Thyroid gland (tissue), 4 donors: Measurements from ENCODE around the gene CARNS1. TPM values are rescaled to one million over a fixed set of nuclear protein-coding genes. Genes with fewer than 3 reads are reported as not detected.

ENCODE experiments used
- DNase-seq, 2 donors: peaks; one replicate each; pipeline ENCODE4 v3.0.0-alpha.2; 2019
- H3K27ac ChIP-seq, 3 donors: fragments of 200-600 bp; sonication (generic); 1 replicate in 2 of 3; 2 replicates in 1 of 3; pipeline ENCODE4 v1.5.1; 2016 to 2019; ENCODE audit warnings: mild to moderate bottlenecking in 1 of 3, moderate library complexity in 1 of 3
- H3K27me3 ChIP-seq: fragments of 200-600 bp; sonication (generic); one replicate; pipeline ENCODE4 v1.5.1; 2019
- H3K36me3 ChIP-seq, 2 donors: fragments of 200-600 bp; sonication (generic); one replicate each; pipeline ENCODE4 v1.5.1; 2016 to 2019
- H3K4me1 ChIP-seq, 2 donors: fragments of 200-600 bp; sonication (generic); one replicate each; pipeline ENCODE4 v1.5.1; 2017 to 2019
- H3K4me3 ChIP-seq, 3 donors: fragments of 200-600 bp; sonication (generic); replicated peaks in 1 of 3; 1 replicate in 2 of 3; 2 replicates in 1 of 3; pipeline ENCODE4 v1.5.1; 2016; ENCODE audit warnings: mild to moderate bottlenecking in 1 of 3
- H3K9me3 ChIP-seq: fragments of 200-600 bp; sonication (generic); one replicate; pipeline ENCODE4 v1.5.1; 2017
- CTCF ChIP-seq, 6 experiments: fragments of 200-600 bp in 3 of 6; fragments of 450-650 bp in 3 of 6; sonication (generic) in 3 of 6; IDR thresholded peaks; one replicate each; pipeline ENCODE4 v1.5.1; 2016 to 2019; ENCODE audit warnings: antibody characterized with exemption in 6 of 6, mild to moderate bottlenecking in 2 of 6, inconsistent platforms in 1 of 6, moderate library complexity in 1 of 6
- POLR2A ChIP-seq, 2 donors: fragments of 450-650 bp; IDR thresholded peaks; one replicate each; pipeline ENCODE4 v1.6.1; 2017; ENCODE audit warnings: antibody characterized with exemption in 2 of 2, mild to moderate bottlenecking in 2 of 2, moderate library complexity in 1 of 2
- WGBS, 2 donors: methylation state at CpG; one replicate each; pipeline ENCODE4 v1.1.5; 2017; 5-methylcytosine and 5-hydroxymethylcytosine counted together
- intact Hi-C: fragments of 100-400 bp; cut with DNase I; formaldehyde crosslinking; loops from one replicate; pipeline ENCODE4 v1.15.1; 2023
- total RNA-seq, 4 donors: library from RNA; depleted of rRNA; stranded (reverse); fragments of >200 nt; gene quantifications; one replicate each; pipeline ENCODE4 v1.2.3, GENCODE V29; 2016

Gene CARNS1
- total RNA-seq: 1 to 10 TPM; 3.8 to 9.8 (median 5.9) TPM

- peak within 1 kb of the TSS in 1 of 3 donors; percentile 35 for H3K4me3 ChIP-seq
- H3K36me3 ChIP-seq: no peaks in the 10 kb centered on the region
- DNase-seq: peak; percentile 54 to 65
- H3K27me3 ChIP-seq: no peaks in the 10 kb centered on the region
- TF ChIP-seq POLR2A (IDR thresholded peaks at IDR 0.05) (peak in 1 of 2 donors; percentile 20), CTCF (IDR thresholded peaks at IDR 0.05) (no peak)
- H3K9me3 ChIP-seq: no peaks in the 10 kb centered on the region
- peak within 1 kb of the TSS; percentile 43 to 75 (median 44) for H3K27ac ChIP-seq
- H3K4me1 ChIP-seq: peaks cover 16 to 78% of the 10 kb centered on the region in 2 donors
- intact Hi-C loops: no loop called here
- 0 to 8% methylated on average over 6 to 16 of the region's 67 CpGs for WGBS, 2 donors
Observed at GRCh38 chr11:67415501-67416304, at the start of gene CARNS1. Gene CARNS1 (plus strand): TSS chr11:67415678. CDS start chr11:67416200, 522 bp downstream.

GRCh38 chr11:67365736-67366444 lies 49.6 kb upstream of the CARNS1 start:
- intact Hi-C loops: no loop called here
- Histone ChIP-seq H3K4me3 (no peak overlapping the region), H3K9me3 (no peaks in the 10 kb centered on the region), H3K27me3 (no peaks in the 10 kb centered on the region), H3K4me1 (peaks cover 41 to 62% of the 10 kb centered on the region in 2 donors), H3K36me3 (no peaks in the 10 kb centered on the region), H3K27ac (peak overlapping the region; percentile 67 to 82 (median 81))
- no peak for TF ChIP-seq POLR2A (IDR thresholded peaks at IDR 0.05)
- no peak for TF ChIP-seq CTCF (IDR thresholded peaks at IDR 0.05)
- peak; percentile 67 to 70 for DNase-seq
- 25 to 44% methylated on average over 14 of the region's 14 CpGs for WGBS, 2 donors

- no peaks in the 10 kb centered on the region for H3K27me3 ChIP-seq
- H3K9me3 ChIP-seq: no peaks in the 10 kb centered on the region
- intact Hi-C loops: no loop called here
- no peaks in the 10 kb centered on the region for H3K36me3 ChIP-seq
- no peak overlapping the region for H3K4me3 ChIP-seq
- peak overlapping the region; percentile 67 to 82 (median 81) for H3K27ac ChIP-seq
- TF ChIP-seq POLR2A (IDR thresholded peaks at IDR 0.05): no peak
- TF ChIP-seq CTCF (IDR thresholded peaks at IDR 0.05): no peak
- H3K4me1 ChIP-seq: peaks cover 47 to 68% of the 10 kb centered on the region in 2 donors
- WGBS, 2 donors: 29 to 41% methylated on average over 8 of the region's 8 CpGs
- DNase-seq: peak in 1 of 2 donors; percentile 37
Observed at GRCh38 chr11:67366546-67366945, 48.9 kb upstream of the CARNS1 start.

GRCh38 chr11:67366961-67367760 lies 48.3 kb upstream of the CARNS1 start:
- 37 to 53% methylated on average over 16 to 22 of the region's 25 CpGs for WGBS, 2 donors
- no peaks in the 10 kb centered on the region for H3K27me3 ChIP-seq
- H3K4me1 ChIP-seq: peaks cover 53 to 74% of the 10 kb centered on the region in 2 donors
- peak overlapping the region; percentile 67 to 82 (median 81) for H3K27ac ChIP-seq
- TF ChIP-seq CTCF (IDR thresholded peaks at IDR 0.05): no peak
- TF ChIP-seq POLR2A (IDR thresholded peaks at IDR 0.05): no peak
- peak in 1 of 2 donors; percentile 44 for DNase-seq
- H3K9me3 ChIP-seq: no peaks in the 10 kb centered on the region
- intact Hi-C loops: no loop called here
- no peak overlapping the region for H3K4me3 ChIP-seq
- no peaks in the 10 kb centered on the region for H3K36me3 ChIP-seq
